Right cardiac atrium (tissue), 5 donors: ENCODE measurements around the gene RFTN1. TPM values are rescaled to one million over a fixed set of nuclear protein-coding genes. Genes with fewer than 3 reads are reported as not detected.

ENCODE experiments used
- ATAC-seq, 2 donors: fragments of 200-7000 bp; cut with Tn5 transposase; one replicate each; pipeline versions ENCODE4 v1.8.0 to v1.9.1; 2020; ENCODE audit warnings: moderate library complexity in 2 of 2, mild to moderate bottlenecking in 1 of 2
- DNase-seq, 3 donors: peaks; one replicate each; pipeline ENCODE4 v3.0.0-alpha.2; 2020
- H3K27ac ChIP-seq: one replicate; pipeline ENCODE4 v1.5.1; 2013; ENCODE audit warnings: mild to moderate bottlenecking, low read length, control low read depth, moderate library complexity
- H3K27me3 ChIP-seq: one replicate; pipeline ENCODE4 v1.6.1; 2013; ENCODE audit not compliant: control insufficient read depth, insufficient read depth
- H3K4me1 ChIP-seq: one replicate; pipeline ENCODE4 v1.6.1; 2013; ENCODE audit warnings: low read length; ENCODE audit not compliant: control insufficient read depth, insufficient read depth
- H3K4me3 ChIP-seq: one replicate; pipeline ENCODE4 v1.5.1; 2013; ENCODE audit warnings: low read length, control low read depth
- H3K9me3 ChIP-seq: one replicate; pipeline ENCODE4 v1.6.1; 2013; ENCODE audit warnings: low read length; ENCODE audit not compliant: control insufficient read depth
- WGBS: extraction: QIAGEN DNeasy Blood & Tissue Kit; methylation state at CpG from one replicate; pipeline ENCODE4 v1.1.7; 2013; 5-methylcytosine and 5-hydroxymethylcytosine counted together
- intact Hi-C, 4 donors: fragments of 100-400 bp; cut with DNase I; formaldehyde crosslinking; loops; one replicate each; pipeline versions ENCODE4 v1.11.0 to v1.14.0; 2022 to 2023
- polyA plus RNA-seq: library from polyadenylated mRNA; stranded (reverse); fragments of 200-250 nt; gene quantifications from one replicate; pipeline ENCODE4 v1.2.3, GENCODE V29; 2013
- total RNA-seq, 4 donors: library from RNA; stranded (reverse); fragmentation: NEBNext Ultra II Directional; extraction: Animal tissue kit (Norgen Biotek cat#: 25700); gene quantifications; one replicate each; pipeline ENCODE4 v1.2.1, GENCODE V29; 2021
- donor health status: healthy with polysubstance abuse.
- donor health status: DM: no; HTN: yes; CAD: no.
- donor health status: DM: no; HTN: no; CAD: no.
- donor health status: DM: no; HTN: yes; CAD: no; lungs with severe emphysema.
- donor health status: DM: yes; HTN: yes; CAD: no.

The RFTN1 gene
- total and polyA plus RNA-seq, 5 donors, result 17.9 to 23.6 (median 21.2) TPM

GRCh38 chr3:16286751-16287543 lies 226.6 kb downstream of the RFTN1 start:
- Histone ChIP-seq H3K27me3 (no peaks in the 10 kb centered on the region), H3K4me3 (no peak overlapping the region), H3K27ac (peak overlapping the region; percentile 49), H3K4me1 (peaks cover 20% of the 10 kb centered on the region), H3K9me3 (no peaks in the 10 kb centered on the region)
- intact Hi-C loops, result loop anchor here in 3 of 4 donors (5.0 kb wide), 2 partner anchors 260 to 265 kb away; no protein-coding TSS in a partner anchor
- ATAC-seq (peak in 1 of 2 donors; percentile 46), DNase-seq (no peak)
- 54% methylated on average over 6 of the region's 6 CpGs for WGBS

GRCh38 chr3:16286161-16286560 lies 227.3 kb downstream of the RFTN1 start:
- peak overlapping the region; percentile 24 for H3K27ac ChIP-seq
- 87% methylated on average over 3 of the region's 3 CpGs for WGBS
- no peaks in the 10 kb centered on the region for H3K27me3 ChIP-seq
- no peak overlapping the region for H3K4me3 ChIP-seq
- no peaks in the 10 kb centered on the region for H3K9me3 ChIP-seq
- DNase-seq, result no peak
- peaks cover 20% of the 10 kb centered on the region for H3K4me1 ChIP-seq
- peak in 1 of 2 donors; percentile 48 for ATAC-seq
- intact Hi-C loops, result loop anchor here in 3 of 4 donors (5.0 kb wide), 2 partner anchors 261 to 266 kb away; no protein-coding TSS in a partner anchor

- 100% methylated on average over 1 of the region's 1 CpG for WGBS
- ATAC-seq, result no peak
- Histone ChIP-seq H3K27me3 (no peaks in the 10 kb centered on the region), H3K4me1 (peaks cover 17% of the 10 kb centered on the region), H3K27ac (no peak overlapping the region), H3K9me3 (no peaks in the 10 kb centered on the region), H3K4me3 (no peak overlapping the region)
- DNase-seq, result no peak
- intact Hi-C loops, result loop anchor here in 3 of 4 donors (5.0 kb wide), 3 partner anchors 248 to 268 kb away; no protein-coding TSS in a partner anchor
Observed at GRCh38 chr3:16284633-16285032, 228.9 kb downstream of the RFTN1 start.

- H3K4me1 ChIP-seq, result peaks cover 2% of the 10 kb centered on the region
- DNase-seq (no peak), ATAC-seq (no peak)
- intact Hi-C loops, result loop anchor here in 1 of 4 donors (5.0 kb wide), 1 partner anchor 252 kb away; no protein-coding TSS in a partner anchor
- no peaks in the 10 kb centered on the region for H3K9me3 ChIP-seq
- H3K27ac ChIP-seq, result no peak overlapping the region
- no peaks in the 10 kb centered on the region for H3K27me3 ChIP-seq
- WGBS, result 81% methylated on average over 2 of the region's 2 CpGs
- no peak overlapping the region for H3K4me3 ChIP-seq
Observed at GRCh38 chr3:16280671-16281070, 232.8 kb downstream of the RFTN1 start.

- Histone ChIP-seq H3K4me1 (peaks cover 2% of the 10 kb centered on the region), H3K9me3 (no peaks in the 10 kb centered on the region), H3K27me3 (no peaks in the 10 kb centered on the region), H3K4me3 (no peak overlapping the region), H3K27ac (no peak overlapping the region)
- intact Hi-C loops, result no loop called here
- DNase-seq (no peak), ATAC-seq (peak in 1 of 2 donors; percentile 47)
- WGBS, result 57% methylated on average over 3 of the region's 3 CpGs
Observed at GRCh38 chr3:16279010-16279801, 234.3 kb downstream of the RFTN1 start.

- ATAC-seq, result no peak
- Histone ChIP-seq H3K4me1 (peaks cover 2% of the 10 kb centered on the region), H3K4me3 (no peak overlapping the region), H3K27me3 (no peaks in the 10 kb centered on the region), H3K9me3 (no peaks in the 10 kb centered on the region), H3K27ac (no peak overlapping the region)
- no peak for DNase-seq
- intact Hi-C loops, result no loop called here
- WGBS, result 67% methylated on average over 3 of the region's 3 CpGs
Observed at GRCh38 chr3:16277471-16277870, 236.0 kb downstream of the RFTN1 start.

GRCh38 chr3:16273867-16274266 lies 239.6 kb downstream of the RFTN1 start:
- Histone ChIP-seq H3K9me3 (no peaks in the 10 kb centered on the region), H3K4me3 (no peak overlapping the region), H3K27me3 (no peaks in the 10 kb centered on the region), H3K4me1 (peaks cover 2% of the 10 kb centered on the region), H3K27ac (no peak overlapping the region)
- no peak for DNase-seq
- 95% methylated on average over 2 of the region's 2 CpGs for WGBS
- no peak for ATAC-seq
- intact Hi-C loops, result no loop called here

GRCh38 chr3:16272588-16272987 lies 240.9 kb downstream of the RFTN1 start:
- 68% methylated on average over 1 of the region's 1 CpG for WGBS
- H3K4me1 ChIP-seq, result peaks cover 2% of the 10 kb centered on the region
- no peaks in the 10 kb centered on the region for H3K9me3 ChIP-seq
- DNase-seq, result no peak
- no peak overlapping the region for H3K27ac ChIP-seq
- no peaks in the 10 kb centered on the region for H3K27me3 ChIP-seq
- intact Hi-C loops, result no loop called here
- no peak overlapping the region for H3K4me3 ChIP-seq
- no peak for ATAC-seq

- DNase-seq (no peak), ATAC-seq (no peak)
- no peaks in the 10 kb centered on the region for H3K9me3 ChIP-seq
- H3K27me3 ChIP-seq, result no peaks in the 10 kb centered on the region
- no peak overlapping the region for H3K27ac ChIP-seq
- no peaks in the 10 kb centered on the region for H3K4me1 ChIP-seq
- no peak overlapping the region for H3K4me3 ChIP-seq
- intact Hi-C loops, result no loop called here
- WGBS, result 96% methylated on average over 10 of the region's 10 CpGs
Observed at GRCh38 chr3:16270855-16271254, 242.6 kb downstream of the RFTN1 start.

GRCh38 chr3:16266714-16267113 lies 246.8 kb downstream of the RFTN1 start:
- peaks cover 3% of the 10 kb centered on the region for H3K4me1 ChIP-seq

More at GRCh38 chr3:16266714-16267113, 246.8 kb downstream of the RFTN1 start:
- intact Hi-C loops, result loop anchor here in 1 of 4 donors (5.0 kb wide), 1 partner anchor 286 kb away; no protein-coding TSS in a partner anchor
- Histone ChIP-seq H3K9me3 (no peaks in the 10 kb centered on the region), H3K27me3 (no peaks in the 10 kb centered on the region), H3K4me3 (no peak overlapping the region), H3K27ac (no peak overlapping the region)
- ATAC-seq, result no peak
- WGBS, result 81% methylated on average over 3 of the region's 3 CpGs
- DNase-seq, result no peak
